H1 (cell line): ENCODE measurements around the gene COL6A3. TPM values are rescaled to one million over a fixed set of nuclear protein-coding genes. Genes with fewer than 3 reads are reported as not detected.

Experiments used
- CTCF ChIA-PET: fragments of 300-600 bp; sonication (Branson Sonifier 250); formaldehyde crosslinking; loops from one replicate; lab custom pipeline; 2021; ENCODE audit not compliant: partially characterized antibody; lab: Charles Lee
- POLR2A ChIA-PET: fragments of 300-600 bp; sonication (Branson Sonifier 250); formaldehyde crosslinking; loops from one replicate; lab custom pipeline; 2021; ENCODE audit warnings: inconsistent platforms; ENCODE audit not compliant: partially characterized antibody; lab: Charles Lee
- DNase-seq, 2 experiments: peaks; one replicate each; pipeline versions ENCODE4 v3.0.0 to v3.0.0-alpha.2; 2010 to 2022; ENCODE audit warnings: low spot score in 2 of 2, low read depth in 1 of 2, mixed read lengths in 1 of 2
- FAIRE-seq: peaks from 2 replicates; lab custom pipeline; 2011; peaks lifted over from hg19 to GRCh38; lab: Jason Lieb, UNC
- H2AFZ ChIP-seq: 2 replicates; pipeline ENCODE4 v1.8.1; 2012; ENCODE audit warnings: low read length, inconsistent platforms
- H2AK5ac ChIP-seq: 2 replicates; pipeline ENCODE4 v1.6.1; 2013; ENCODE audit warnings: low read depth, low read length
- H2BK120ac ChIP-seq: replicated peaks from 2 replicates; pipeline ENCODE3; 2013; ENCODE audit warnings: low read depth, low read length, inconsistent platforms
- H2BK12ac ChIP-seq: 2 replicates; pipeline ENCODE4 v1.6.1; 2013; ENCODE audit warnings: low read depth, low read length
- H2BK15ac ChIP-seq: 2 replicates; pipeline ENCODE4 v1.6.1; 2013; ENCODE audit warnings: low read length
- H2BK20ac ChIP-seq: 2 replicates; pipeline ENCODE4 v1.6.1; 2013; ENCODE audit warnings: low read length
- H2BK5ac ChIP-seq: 2 replicates; pipeline ENCODE4 v1.6.1; 2013; ENCODE audit warnings: low read depth, low read length
- H3K14ac ChIP-seq: 2 replicates; pipeline ENCODE4 v1.6.1; 2013; ENCODE audit warnings: inconsistent platforms; ENCODE audit not compliant: insufficient read length
- H3K18ac ChIP-seq: 2 replicates; pipeline ENCODE4 v1.6.1; 2013; ENCODE audit warnings: low read length; ENCODE audit errors: extremely low read depth
- H3K23ac ChIP-seq: 2 replicates; pipeline ENCODE4 v1.6.1; 2013; ENCODE audit warnings: inconsistent platforms; ENCODE audit not compliant: insufficient read length
- H3K23me2 ChIP-seq: 2 replicates; pipeline ENCODE4 v1.6.1; 2013; ENCODE audit warnings: low read depth, low read length
- H3K27ac ChIP-seq: 2 replicates; pipeline ENCODE4 v1.6.1; 2011; ENCODE audit warnings: low read depth, low read length, inconsistent platforms
- H3K27me3 ChIP-seq, 4 experiments: replicated peaks in 1 of 4; 1 replicate in 1 of 4; 2 replicates in 3 of 4; pipeline versions ENCODE4 v1.6.1 to v1.8.1; 2011 to 2013; ENCODE audit warnings: low read length in 3 of 4, mild to moderate bottlenecking in 3 of 4, inconsistent platforms in 2 of 4, mixed read lengths in 2 of 4, moderate library complexity in 1 of 4; ENCODE audit not compliant: control insufficient read depth in 3 of 4, insufficient read depth in 3 of 4; ENCODE audit errors: extremely low read depth in 1 of 4
- H3K36me3 ChIP-seq, 4 experiments: 2 replicates each; pipeline versions ENCODE4 v1.6.1 to v1.8.1; 2011 to 2013; ENCODE audit warnings: mild to moderate bottlenecking in 4 of 4, low read length in 3 of 4, moderate library complexity in 2 of 4, control low read depth in 1 of 4, inconsistent platforms in 1 of 4; ENCODE audit not compliant: insufficient read depth in 4 of 4, control insufficient read depth in 2 of 4
- H3K4ac ChIP-seq: replicated peaks from 2 replicates; pipeline ENCODE3; 2013; ENCODE audit warnings: low read length, low read depth, mixed read lengths, inconsistent platforms; ENCODE audit not compliant: insufficient read length
- H3K4me1 ChIP-seq, 4 experiments: replicated peaks in 1 of 4; 1 replicate in 1 of 4; 2 replicates in 3 of 4; pipeline versions ENCODE4 v1.6.1 to v1.8.1; 2011 to 2013; ENCODE audit warnings: low read length in 3 of 4, inconsistent platforms in 2 of 4, mixed read lengths in 1 of 4; ENCODE audit not compliant: insufficient read depth in 4 of 4, control insufficient read depth in 3 of 4
- H3K4me2 ChIP-seq, 2 experiments: 2 replicates each; pipeline versions ENCODE4 v1.6.1 to v1.8.1; 2011 to 2013; ENCODE audit warnings: low read depth in 2 of 2, low read length in 2 of 2, control low read depth in 1 of 2, inconsistent platforms in 1 of 2, mild to moderate bottlenecking in 1 of 2; ENCODE audit not compliant: insufficient read depth in 1 of 2
- H3K4me3 ChIP-seq, 4 experiments: fragments of 200-600, 300-600 bp in 1 of 4; sonication (generic), shearing (Covaris generic), sonication (Bioruptor Twin) in 1 of 4; 2 replicates each; pipeline versions ENCODE4 v1.5.1 to v1.8.1; 2011 to 2016; ENCODE audit warnings: low read length in 4 of 4, low read depth in 3 of 4, control low read depth in 2 of 4, inconsistent platforms in 2 of 4, mild to moderate bottlenecking in 2 of 4, mixed read lengths in 1 of 4, moderate library complexity in 1 of 4; ENCODE audit not compliant: insufficient read depth in 2 of 4; ENCODE audit errors: extremely low read depth in 1 of 4
- H3K56ac ChIP-seq: replicated peaks from 2 replicates; pipeline ENCODE3; 2013; ENCODE audit warnings: low read depth, mild to moderate bottlenecking, mixed read lengths, low read length, inconsistent platforms; ENCODE audit not compliant: insufficient read length
- H3K79me1 ChIP-seq: 2 replicates; pipeline ENCODE4 v1.6.1; 2013; ENCODE audit warnings: low read depth, low read length, control low read depth
- H3K79me2 ChIP-seq, 2 experiments: 2 replicates each; pipeline versions ENCODE4 v1.6.1 to v1.8.1; 2012 to 2013; ENCODE audit warnings: low read length in 2 of 2, mild to moderate bottlenecking in 2 of 2, inconsistent platforms in 1 of 2; ENCODE audit not compliant: insufficient read depth in 2 of 2, control insufficient read depth in 1 of 2
- H3K9ac ChIP-seq, 4 experiments: replicated peaks in 1 of 4; 1 replicate in 1 of 4; 2 replicates in 3 of 4; pipeline versions ENCODE4 v1.6.1 to v1.8.1; 2011 to 2013; ENCODE audit warnings: low read depth in 3 of 4, low read length in 3 of 4, control low read depth in 2 of 4, mild to moderate bottlenecking in 2 of 4, moderate library complexity in 2 of 4, inconsistent platforms in 1 of 4; ENCODE audit errors: extremely low read depth in 1 of 4
- H3K9me3 ChIP-seq, 2 experiments: 2 replicates each; pipeline versions ENCODE4 v1.6.1 to v1.8.1; 2012 to 2013; ENCODE audit warnings: mild to moderate bottlenecking in 2 of 2, moderate library complexity in 2 of 2, control low read depth in 1 of 2, inconsistent platforms in 1 of 2, low read depth in 1 of 2, low read length in 1 of 2, mixed read lengths in 1 of 2; ENCODE audit not compliant: insufficient read depth in 2 of 2
- H4K20me1 ChIP-seq, 2 experiments: replicated peaks in 1 of 2; 2 replicates each; pipeline versions ENCODE3 to v1.8.1; 2011 to 2013; ENCODE audit warnings: inconsistent platforms in 2 of 2, low read length in 2 of 2, mild to moderate bottlenecking in 1 of 2; ENCODE audit not compliant: insufficient read depth in 2 of 2, control insufficient read depth in 1 of 2
- H4K5ac ChIP-seq: 2 replicates; pipeline ENCODE4 v1.6.1; 2013; ENCODE audit warnings: low read length, low read depth, mixed read lengths, inconsistent platforms; ENCODE audit not compliant: insufficient read length
- H4K8ac ChIP-seq: 2 replicates; pipeline ENCODE4 v1.8.0; 2013; ENCODE audit warnings: mild to moderate bottlenecking, moderate library complexity, low read length, inconsistent platforms; ENCODE audit not compliant: insufficient read depth; ENCODE audit errors: extremely low read depth
- H4K91ac ChIP-seq: replicated peaks from 2 replicates; pipeline ENCODE3; 2013; ENCODE audit warnings: low read length, mixed read lengths, inconsistent platforms; ENCODE audit not compliant: insufficient read length
- CHD1 ChIP-seq: IDR thresholded peaks from 2 replicates; pipeline ENCODE4 v1.6.1; 2012; ENCODE audit warnings: low read depth, low read length, improper control_type of control experiment
- CTCF ChIP-seq, 3 experiments: IDR thresholded peaks; 1 replicate in 2 of 3; 2 replicates in 1 of 3; pipeline versions ENCODE4 v1.5.1 to v1.6.1; 2011; ENCODE audit warnings: low read length in 3 of 3, mild to moderate bottlenecking in 3 of 3, inconsistent platforms in 2 of 3, low read depth in 1 of 3, moderate library complexity in 1 of 3; ENCODE audit not compliant: insufficient read depth in 1 of 3; ENCODE audit errors: control extremely low read depth in 1 of 3
- HDAC2 ChIP-seq, 2 experiments: fragments of 300-600 bp in 1 of 2; sonication (generic) in 1 of 2; IDR thresholded peaks; 2 replicates each; pipeline ENCODE4 v1.6.1; 2011 to 2012; ENCODE audit warnings: low read depth in 2 of 2, low read length in 2 of 2, mild to moderate bottlenecking in 2 of 2, moderate library complexity in 2 of 2, borderline replicate concordance in 1 of 2, inconsistent platforms in 1 of 2
- KDM5A ChIP-seq: fragments of 200-600 bp; IDR thresholded peaks from 2 replicates; pipeline ENCODE4 v1.7.1; 2012; ENCODE audit warnings: mild to moderate bottlenecking, low read length, inconsistent platforms, mixed read lengths
- RNF2 ChIP-seq: fragments of 200-900, 300-1000 bp; sonication (generic); IDR thresholded peaks from 2 replicates; pipeline ENCODE4 v1.7.1; 2016; ENCODE audit warnings: borderline replicate concordance, low read depth, mild to moderate bottlenecking, antibody characterized with exemption, low read length; ENCODE audit not compliant: poor library complexity, severe bottlenecking; ENCODE audit errors: missing control alignments
- RXRA ChIP-seq: IDR thresholded peaks from 2 replicates; pipeline ENCODE4 v1.6.1; 2011; ENCODE audit warnings: low read depth, mild to moderate bottlenecking, low read length, moderate library complexity; ENCODE audit not compliant: insufficient read depth
- SP1 ChIP-seq: IDR thresholded peaks from 2 replicates; pipeline ENCODE4 v1.6.1; 2011; ENCODE audit warnings: low read depth, low read length
- WGBS, 2 experiments: shearing (Covaris generic) in 1 of 2; methylation state at CpG; one replicate each; pipeline versions ENCODE4 v1.1.6 to v1.1.7; 2013 to 2015; ENCODE audit warnings: low lambda C conversion rate in 2 of 2, mixed read lengths in 2 of 2, inconsistent platforms in 1 of 2, low coverage in 1 of 2, missing lambda C conversion rate in 1 of 2; ENCODE audit not compliant: insufficient replicate concordance in 2 of 2, insufficient coverage in 1 of 2, insufficient read length in 1 of 2; ENCODE audit errors: extremely low coverage in 1 of 2, missing lambda C conversion rate in 1 of 2; 5-methylcytosine and 5-hydroxymethylcytosine counted together
- polyA plus RNA-seq, 7 experiments: library from polyadenylated mRNA; depleted of rRNA in 3 of 7; stranded (reverse) in 5 of 7; unstranded in 2 of 7; fragments of >200 nt in 5 of 7; fragments of 200-250 nt in 2 of 7; gene quantifications; 1 replicate in 5 of 7; 2 replicates in 1 of 7; 4 replicates in 1 of 7; pipeline versions ENCODE4 v1.2.1 to v1.2.3, GENCODE V29; 2011 to 2013; ENCODE audit warnings: missing spikeins in 2 of 7, mixed read lengths in 2 of 7
- total RNA-seq: library from RNA; stranded (reverse); fragmentation: NEBNext Ultra II Directional; extraction: Animal tissue kit (Norgen Biotek cat#: 25700); gene quantifications from 2 replicates; pipeline ENCODE4 v1.2.1, GENCODE V29; 2021
- TF ChIP-seq, protein P1 (sequence below): IDR thresholded peaks from 2 replicates; pipeline ENCODE4 v1.6.1; 2012; ENCODE audit warnings: inconsistent platforms

The COL6A3 gene
- total and polyA plus RNA-seq, 2 of the 8 experiments (the other 6 are each of a cell fraction or from before 2014, with no cell fraction given): 1.2 to 3.4 TPM

DNA sequence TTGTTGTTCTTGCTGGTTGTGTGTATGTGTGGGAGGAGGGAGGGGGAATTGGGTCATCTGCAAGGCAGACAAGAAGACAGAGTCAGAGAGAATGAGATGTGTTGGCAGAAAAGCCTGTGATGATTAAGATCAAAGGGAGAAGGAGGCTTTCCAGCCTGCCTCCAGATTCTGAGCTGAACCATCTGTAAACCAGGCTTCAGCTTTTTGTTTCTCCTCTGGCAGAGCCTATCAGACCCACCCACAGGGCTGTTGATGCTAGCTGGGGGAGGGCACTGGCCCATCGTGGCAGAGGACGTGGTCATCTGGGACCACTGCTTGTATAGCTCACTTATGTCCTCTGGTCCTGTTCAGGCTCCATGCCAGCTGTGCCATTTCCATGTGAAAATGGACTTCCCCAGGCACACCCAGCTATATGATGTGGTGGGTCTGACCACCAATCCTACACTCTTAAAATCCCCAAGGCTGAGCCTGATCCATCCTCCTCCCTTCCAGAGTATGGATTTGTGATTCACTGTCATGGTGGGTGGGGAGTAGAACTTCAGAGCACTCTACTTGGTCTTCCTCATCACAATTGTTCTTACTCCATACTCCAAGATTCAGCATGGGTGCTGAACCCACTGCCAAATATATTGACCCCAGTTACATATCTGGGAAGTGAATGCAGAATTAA, 27.8 kb upstream of the COL6A3 start:
- FAIRE-seq (no peak), DNase-seq (no peak)
- no peak overlapping the region for H3K4me2 ChIP-seq
- H4K20me1 ChIP-seq: no peaks in the 10 kb centered on the region
- no peak overlapping the region for H3K4me3 ChIP-seq
- H2BK5ac ChIP-seq: no peak overlapping the region
- H3K79me1 ChIP-seq: no peaks in the 10 kb centered on the region
- no peak overlapping the region for H3K9ac ChIP-seq
- H2AK5ac ChIP-seq: no peak overlapping the region
- no peak overlapping the region for H3K4ac ChIP-seq
- H2BK15ac ChIP-seq: no peak overlapping the region
- ChIA-PET CTCF (interaction anchor here (0.7 to 2.3 kb wide), 8 partner anchors 9 to 276 kb away, joined by 4 to 19 read pairs (median 4); no protein-coding TSS in a partner anchor), POLR2A (interaction anchor here (1.0 kb wide), 1 partner anchor 49 kb away, joined by 3 read pairs; no protein-coding TSS in a partner anchor)
- no peak overlapping the region for H2BK12ac ChIP-seq
- no peak overlapping the region for H3K23ac ChIP-seq
- H3K18ac ChIP-seq: no peak overlapping the region
- H3K23me2 ChIP-seq: no peaks in the 10 kb centered on the region
- H3K27me3 ChIP-seq: no peaks in the 10 kb centered on the region
- no peak overlapping the region for H4K5ac ChIP-seq
- no peak overlapping the region for H4K91ac ChIP-seq
- 83% methylated on average over 2 of the region's 2 CpGs; no CpG with 5 or more reads in 1 of the 2 experiments for WGBS, 2 experiments
- no peak overlapping the region for H2BK20ac ChIP-seq
- H3K9me3 ChIP-seq: no peaks in the 10 kb centered on the region
- H3K56ac ChIP-seq: no peak overlapping the region
- H3K36me3 ChIP-seq: no peaks in the 10 kb centered on the region
- H2BK120ac ChIP-seq: no peak overlapping the region
- no peaks in the 10 kb centered on the region for H3K79me2 ChIP-seq
- no peak overlapping the region for H2AFZ ChIP-seq
- H4K8ac ChIP-seq: 0 out of 2 replicates have a peak overlapping the region, but pooled peaks have one; percentile 38
- H3K27ac ChIP-seq: no peak overlapping the region
- H3K4me1 ChIP-seq: peaks cover 0 to 11% (median 6%) of the 10 kb centered on the region in 4 experiments; a peak in 6 of 7 replicates
- H3K14ac ChIP-seq: no peak overlapping the region
- no peak for TF ChIP-seq CTCF (IDR thresholded peaks at IDR 0.05; ENCODE audit: control extremely low read depth in 1 of 3, insufficient read depth in 1 of 3, low read depth in 1 of 3, low read length in 3 of 3)
- no peak for TF ChIP-seq SP1
- no peak for TF ChIP-seq RNF2
- TF ChIP-seq HDAC2 (IDR thresholded peaks at IDR 0.05; ENCODE audit: borderline replicate concordance in 1 of 2, low read depth in 2 of 2, low read length in 2 of 2): no peak
- no peak for TF ChIP-seq RXRA
- TF ChIP-seq, protein P1, sequence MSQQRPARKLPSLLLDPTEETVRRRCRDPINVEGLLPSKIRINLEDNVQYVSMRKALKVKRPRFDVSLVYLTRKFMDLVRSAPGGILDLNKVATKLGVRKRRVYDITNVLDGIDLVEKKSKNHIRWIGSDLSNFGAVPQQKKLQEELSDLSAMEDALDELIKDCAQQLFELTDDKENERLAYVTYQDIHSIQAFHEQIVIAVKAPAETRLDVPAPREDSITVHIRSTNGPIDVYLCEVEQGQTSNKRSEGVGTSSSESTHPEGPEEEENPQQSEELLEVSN: no peak
- TF ChIP-seq KDM5A: no peak
- TF ChIP-seq CHD1: no peak
